Left ventricle myocardium inferior (tissue), 1 donor: ENCODE data around the gene TAAR9. TPM values are rescaled to one million over a fixed set of nuclear protein-coding genes. Genes with fewer than 3 reads are reported as not detected.
"Not testable (repeated sequence)": the region's sequence is repeated elsewhere in the genome, so short reads cannot be mapped to it uniquely, and the experiment has no call there.

Experiments used
- DNase-seq: peaks from one replicate; pipeline ENCODE4 v3.0.0-alpha.2; 2020
- H3K27ac ChIP-seq: fragments of 200-600 bp; replicated peaks from 2 replicates; pipeline ENCODE4 v1.8.0; 2021
- H3K27me3 ChIP-seq: fragments of 200-600 bp; 2 replicates; pipeline ENCODE4 v1.8.0; 2021; ENCODE audit warnings: low read depth
- H3K36me3 ChIP-seq: fragments of 200-600 bp; 2 replicates; pipeline ENCODE4 v1.8.0; 2021
- H3K4me1 ChIP-seq: fragments of 200-600 bp; 2 replicates; pipeline ENCODE4 v1.8.0; 2021
- H3K4me3 ChIP-seq: fragments of 200-600 bp; 2 replicates; pipeline ENCODE4 v1.8.0; 2021; ENCODE audit warnings: mild to moderate bottlenecking, moderate library complexity
- H3K9me3 ChIP-seq: fragments of 200-600 bp; replicated peaks from 2 replicates; pipeline ENCODE4 v1.8.0; 2021
- intact Hi-C: fragments of 100-400 bp; cut with micrococcal nuclease; formaldehyde crosslinking; loops from one replicate; pipeline ENCODE4 v1.11.0; 2022
- total RNA-seq: library from RNA; stranded (reverse); fragmentation: NEBNext Ultra II Directional; extraction: Animal tissue kit (Norgen Biotek cat#: 25700); gene quantifications from one replicate; pipeline ENCODE4 v1.2.1, GENCODE V29; 2021
- TF ChIP-seq, protein P1 (sequence below): fragments of 200-600 bp; IDR thresholded peaks from 2 replicates; pipeline ENCODE4 v1.8.0; 2021; ENCODE audit warnings: antibody characterized with exemption, mild to moderate bottlenecking, borderline replicate concordance
- donor health status: DM: no; HTN: yes; CAD: no; lungs with severe emphysema.

Gene TAAR9
- total RNA-seq, 1 donor from 2014 or later, result not detected

DNA sequence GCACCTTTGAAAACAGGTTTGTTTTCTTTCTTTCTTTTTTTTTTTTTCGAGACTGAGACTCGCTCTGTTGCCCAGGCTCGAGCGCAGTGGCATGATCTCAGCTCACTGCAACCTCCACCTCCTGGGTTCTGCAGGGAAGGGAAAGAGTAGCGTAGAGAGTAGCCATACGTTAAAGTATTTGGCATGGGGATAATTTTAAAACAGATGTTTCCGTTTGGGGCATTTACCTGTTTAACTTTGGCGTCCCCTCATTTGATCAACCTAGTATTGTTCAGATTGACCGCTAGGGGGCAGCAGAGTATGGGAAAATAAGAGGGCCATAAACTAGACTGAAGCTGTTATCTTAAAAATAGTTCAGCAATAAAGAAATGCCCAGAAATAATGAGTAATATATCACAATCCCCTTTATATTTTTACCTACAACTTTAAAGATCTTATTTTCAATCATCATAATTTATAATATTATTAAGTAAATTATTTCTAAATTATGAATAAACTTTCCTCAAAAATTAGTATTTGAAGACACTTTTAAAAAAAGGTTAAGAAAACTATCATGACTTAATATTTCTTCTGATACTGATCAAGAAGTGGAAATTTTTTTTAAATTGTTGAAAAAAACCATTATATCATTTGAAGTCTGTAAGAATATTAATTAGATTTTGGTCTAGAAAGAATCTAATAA, 7.6 kb upstream of the TAAR9 start:
- no peak overlapping the region for H3K27ac ChIP-seq
- peaks cover 10% of the 10 kb centered on the region for H3K9me3 ChIP-seq
- TF ChIP-seq, protein P1, sequence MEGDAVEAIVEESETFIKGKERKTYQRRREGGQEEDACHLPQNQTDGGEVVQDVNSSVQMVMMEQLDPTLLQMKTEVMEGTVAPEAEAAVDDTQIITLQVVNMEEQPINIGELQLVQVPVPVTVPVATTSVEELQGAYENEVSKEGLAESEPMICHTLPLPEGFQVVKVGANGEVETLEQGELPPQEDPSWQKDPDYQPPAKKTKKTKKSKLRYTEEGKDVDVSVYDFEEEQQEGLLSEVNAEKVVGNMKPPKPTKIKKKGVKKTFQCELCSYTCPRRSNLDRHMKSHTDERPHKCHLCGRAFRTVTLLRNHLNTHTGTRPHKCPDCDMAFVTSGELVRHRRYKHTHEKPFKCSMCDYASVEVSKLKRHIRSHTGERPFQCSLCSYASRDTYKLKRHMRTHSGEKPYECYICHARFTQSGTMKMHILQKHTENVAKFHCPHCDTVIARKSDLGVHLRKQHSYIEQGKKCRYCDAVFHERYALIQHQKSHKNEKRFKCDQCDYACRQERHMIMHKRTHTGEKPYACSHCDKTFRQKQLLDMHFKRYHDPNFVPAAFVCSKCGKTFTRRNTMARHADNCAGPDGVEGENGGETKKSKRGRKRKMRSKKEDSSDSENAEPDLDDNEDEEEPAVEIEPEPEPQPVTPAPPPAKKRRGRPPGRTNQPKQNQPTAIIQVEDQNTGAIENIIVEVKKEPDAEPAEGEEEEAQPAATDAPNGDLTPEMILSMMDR, result peak; percentile 85
- no peaks in the 10 kb centered on the region for H3K36me3 ChIP-seq
- no peak for DNase-seq
- H3K4me1 ChIP-seq, result no peaks in the 10 kb centered on the region
- H3K27me3 ChIP-seq, result peaks cover 37% of the 10 kb centered on the region
- H3K4me3 ChIP-seq, result peak overlapping the region; percentile 19
- intact Hi-C loops, result no loop called here

GRCh38 chr6:132534546-132534945, 3.5 kb upstream of the TAAR9 start:
- peaks cover 10% of the 10 kb centered on the region for H3K9me3 ChIP-seq
- H3K27me3 ChIP-seq, result peaks cover 40% of the 10 kb centered on the region
- DNase-seq, intact Hi-C loops, H3K36me3 ChIP-seq, H3K27ac ChIP-seq, H3K4me1 ChIP-seq, H3K4me3 ChIP-seq: not testable (repeated sequence)

DNA sequence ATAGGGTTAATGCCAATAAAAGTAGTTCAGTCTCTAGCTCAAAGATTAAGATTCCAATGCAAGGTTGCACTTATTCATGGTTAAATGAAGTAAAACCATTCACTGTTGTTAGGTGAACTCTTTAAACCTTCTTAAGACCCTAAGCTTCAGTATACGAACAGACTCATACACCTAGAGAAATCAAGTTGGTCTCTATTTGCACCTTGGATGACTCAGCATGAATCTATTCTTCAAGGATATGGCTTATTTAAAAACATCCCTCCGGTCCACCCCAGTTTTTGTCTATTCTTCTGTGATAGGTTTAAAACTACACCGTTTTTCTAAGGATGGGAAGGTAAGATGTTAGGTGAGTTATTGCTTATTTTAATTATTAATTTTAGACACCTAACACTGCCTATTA, 932 bp upstream of the TAAR9 start:
- Histone ChIP-seq H3K27me3 (peaks cover 53% of the 10 kb centered on the region), H3K9me3 (peaks cover 10% of the 10 kb centered on the region), H3K4me3 (no peak overlapping the region), H3K36me3 (no peaks in the 10 kb centered on the region), H3K4me1 (no peaks in the 10 kb centered on the region), H3K27ac (no peak overlapping the region)
- intact Hi-C loops, result no loop called here
- TF ChIP-seq, protein P1, result no peak
- DNase-seq, result no peak

- intact Hi-C loops, result no loop called here
- no peaks in the 10 kb centered on the region for H3K4me1 ChIP-seq
- no peak overlapping the region for H3K27ac ChIP-seq
- TF ChIP-seq, protein P1, result no peak
- H3K27me3 ChIP-seq, result peaks cover 34% of the 10 kb centered on the region
- H3K36me3 ChIP-seq, result no peaks in the 10 kb centered on the region
- DNase-seq, result no peak
- no peaks in the 10 kb centered on the region for H3K9me3 ChIP-seq
- no peak overlapping the region for H3K4me3 ChIP-seq
Observed at GRCh38 chr6:132544826-132545225, 6.7 kb downstream of the TAAR9 start.

GRCh38 chr6:132548746-132549463, 10.8 kb downstream of the TAAR9 start:
- Histone ChIP-seq H3K4me1 (no peaks in the 10 kb centered on the region), H3K27ac (no peak overlapping the region), H3K36me3 (no peaks in the 10 kb centered on the region), H3K9me3 (no peaks in the 10 kb centered on the region), H3K27me3 (peaks cover 16% of the 10 kb centered on the region), H3K4me3 (no peak overlapping the region)
- TF ChIP-seq, protein P1, result no peak
- DNase-seq, result no peak
- intact Hi-C loops, result no loop called here

DNA sequence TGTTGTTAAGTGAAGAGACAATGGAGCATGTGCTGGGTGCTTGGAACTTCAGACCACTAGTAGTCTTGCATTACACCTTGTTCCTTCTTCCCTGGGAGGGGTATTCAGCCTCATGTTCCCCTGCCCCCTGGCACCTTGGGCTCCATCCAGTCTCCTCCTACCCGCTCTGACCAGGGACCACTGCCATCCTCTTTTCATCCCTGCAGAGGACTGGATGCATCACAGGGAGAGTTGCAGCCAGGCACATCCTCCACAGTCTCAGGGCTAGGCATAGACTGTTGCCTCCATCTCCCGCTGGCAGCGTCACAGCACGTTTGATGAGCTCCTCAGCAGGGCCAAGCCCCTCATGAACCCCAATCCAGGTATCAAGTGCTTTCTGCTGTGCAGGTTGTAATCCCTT, 13.1 kb downstream of the TAAR9 start:
- H3K9me3 ChIP-seq, result no peaks in the 10 kb centered on the region
- no peak overlapping the region for H3K27ac ChIP-seq
- H3K4me1 ChIP-seq, result no peaks in the 10 kb centered on the region
- no peaks in the 10 kb centered on the region for H3K36me3 ChIP-seq
- DNase-seq, result no peak
- peaks cover 32% of the 10 kb centered on the region for H3K27me3 ChIP-seq
- TF ChIP-seq, protein P1, result no peak
- intact Hi-C loops, result no loop called here
- no peak overlapping the region for H3K4me3 ChIP-seq
